ENCODE results near the gene PARD3.

Gene PARD3

GRCh38 chr10:34157501-34157900, 657.6 kb downstream of the PARD3 start:
- no peak for DNase-seq (ENCODE audit: insufficient read length, low spot score)

DNA sequence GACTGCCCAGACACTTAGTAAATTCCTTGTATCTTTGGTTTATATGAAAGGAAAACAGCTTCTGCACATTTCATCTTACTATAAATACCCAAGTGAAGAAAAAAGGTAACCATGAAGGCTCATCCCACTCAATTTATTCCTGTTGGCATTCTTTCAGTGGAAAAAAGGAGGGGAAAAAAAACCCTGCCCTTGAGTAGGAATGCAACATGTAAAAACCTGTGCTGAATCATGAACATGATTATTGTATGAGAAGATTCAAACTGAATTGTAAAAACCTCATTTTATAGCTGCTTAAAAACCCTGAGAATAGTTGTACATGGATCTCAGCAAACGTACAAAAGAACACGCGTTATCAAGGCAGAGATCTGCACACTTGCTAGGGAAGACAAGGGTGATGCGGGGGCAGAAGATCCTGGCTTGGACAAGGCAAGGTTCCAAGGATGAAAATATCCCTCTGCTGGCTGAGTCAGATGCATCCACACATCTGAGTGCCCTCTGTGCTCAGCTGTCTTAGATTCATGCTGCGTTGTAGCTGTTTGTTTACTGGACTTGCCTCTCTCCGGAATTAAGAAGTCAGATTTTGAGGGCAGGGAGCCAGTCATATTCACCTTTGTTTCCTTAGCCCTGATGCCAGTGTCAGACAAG, 658.2 kb downstream of the PARD3 start:
- FAIRE-seq, result no peak
- DNase-seq (ENCODE audit: insufficient read length, low spot score), result no peak

More at GRCh38 chr10:34157501-34157900, 657.6 kb downstream of the PARD3 start:
- no peak for FAIRE-seq

GRCh38 chr10:34155812-34156211, 659.3 kb downstream of the PARD3 start:
- DNase-seq (ENCODE audit: insufficient read length, low spot score), result no peak
- FAIRE-seq, result no peak

DNA sequence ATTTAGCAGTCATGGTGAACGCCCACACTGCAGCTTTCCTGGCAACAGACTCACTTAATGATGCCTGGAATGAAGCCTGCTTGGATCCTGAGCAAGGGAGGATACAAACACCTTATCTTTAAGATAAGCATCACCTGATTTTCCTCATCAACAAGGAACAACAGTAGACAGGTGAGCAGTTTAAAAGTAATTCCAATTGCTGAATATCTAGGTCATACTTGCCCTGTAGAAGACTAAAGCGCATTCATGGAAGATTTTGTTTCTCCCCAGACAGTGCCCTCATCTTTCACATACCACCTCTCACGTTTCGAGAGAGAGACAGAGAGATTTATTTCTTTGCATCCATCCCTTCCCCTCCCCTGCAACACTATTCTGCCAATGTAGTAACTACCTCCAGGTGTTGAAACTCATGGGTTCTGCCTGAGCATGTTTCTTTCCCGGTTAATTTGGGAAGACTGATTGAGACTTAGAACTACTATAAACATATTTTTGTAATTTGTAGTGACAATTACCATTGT, 660.7 kb downstream of the PARD3 start:
- no peak for FAIRE-seq
- DNase-seq (ENCODE audit: insufficient read length, low spot score), result no peak

- peak; percentile 26 for FAIRE-seq
- DNase-seq (ENCODE audit: insufficient read length, low spot score), result no peak
These were observed 661.3 kb downstream of the PARD3 start for GRCh38 chr10:34153663-34154382.

GRCh38 chr10:34152434-34152833, 662.7 kb downstream of the PARD3 start:
- DNase-seq (ENCODE audit: insufficient read length, low spot score) (no peak), FAIRE-seq (no peak)

GRCh38 chr10:34151931-34152330, 663.2 kb downstream of the PARD3 start:
- DNase-seq (ENCODE audit: insufficient read length, low spot score) (no peak), FAIRE-seq (no peak)

GRCh38 chr10:34151481-34151880, 663.6 kb downstream of the PARD3 start:
- FAIRE-seq, result no peak
- DNase-seq (ENCODE audit: insufficient read length, low spot score), result no peak

GRCh38 chr10:34150103-34150502, 665.0 kb downstream of the PARD3 start:
- FAIRE-seq, result no peak
- no peak for DNase-seq (ENCODE audit: insufficient read length, low spot score)

GRCh38 chr10:34148305-34148657, 666.8 kb downstream of the PARD3 start:
- FAIRE-seq (no peak), DNase-seq (ENCODE audit: insufficient read length, low spot score) (no peak)

- DNase-seq (ENCODE audit: insufficient read length, low spot score), result no peak
- FAIRE-seq, result no peak
These were observed 667.3 kb downstream of the PARD3 start for GRCh38 chr10:34147641-34148304.

DNA sequence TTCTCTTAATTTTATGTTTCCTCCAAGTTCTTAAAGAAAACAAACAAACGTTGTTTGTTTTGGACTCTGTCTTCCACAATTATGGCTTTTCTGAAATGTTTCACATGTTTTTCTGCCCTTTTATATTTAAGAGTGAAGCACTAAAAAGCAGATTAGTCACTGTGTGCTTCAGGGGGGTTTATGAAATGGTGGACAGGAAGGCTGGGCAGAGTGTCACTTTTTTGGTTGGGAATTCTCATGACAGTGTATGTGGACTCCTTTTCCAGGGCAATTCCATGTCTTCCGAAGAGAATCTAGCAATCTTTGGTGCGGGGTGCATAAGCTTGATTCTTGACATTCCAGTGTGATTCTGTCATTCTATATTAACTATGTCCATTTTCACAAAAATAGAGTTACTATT, 669.4 kb downstream of the PARD3 start:
- DNase-seq (ENCODE audit: insufficient read length, low spot score) (no peak), FAIRE-seq (peak; percentile 31)

DNA sequence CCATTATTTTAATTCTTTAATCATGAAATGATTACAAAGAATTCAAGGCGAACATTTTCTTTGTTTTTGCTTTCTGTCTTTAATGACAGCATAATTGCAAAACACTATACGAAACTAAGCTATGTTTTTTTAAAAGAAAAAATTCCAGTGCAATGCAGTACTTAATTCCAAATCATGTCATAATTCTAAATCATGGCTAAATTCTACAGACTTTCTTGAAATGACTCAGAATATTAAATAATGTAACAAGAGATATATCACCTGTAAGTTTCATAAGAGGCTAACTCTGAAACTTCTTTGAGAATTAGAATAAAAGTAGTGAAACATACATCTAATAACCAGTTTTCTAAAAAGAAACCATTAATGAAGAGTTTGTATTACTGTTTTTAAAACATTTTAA, 671.6 kb downstream of the PARD3 start:
- DNase-seq (ENCODE audit: insufficient read length, low spot score), result no peak
- FAIRE-seq, result no peak

DNA sequence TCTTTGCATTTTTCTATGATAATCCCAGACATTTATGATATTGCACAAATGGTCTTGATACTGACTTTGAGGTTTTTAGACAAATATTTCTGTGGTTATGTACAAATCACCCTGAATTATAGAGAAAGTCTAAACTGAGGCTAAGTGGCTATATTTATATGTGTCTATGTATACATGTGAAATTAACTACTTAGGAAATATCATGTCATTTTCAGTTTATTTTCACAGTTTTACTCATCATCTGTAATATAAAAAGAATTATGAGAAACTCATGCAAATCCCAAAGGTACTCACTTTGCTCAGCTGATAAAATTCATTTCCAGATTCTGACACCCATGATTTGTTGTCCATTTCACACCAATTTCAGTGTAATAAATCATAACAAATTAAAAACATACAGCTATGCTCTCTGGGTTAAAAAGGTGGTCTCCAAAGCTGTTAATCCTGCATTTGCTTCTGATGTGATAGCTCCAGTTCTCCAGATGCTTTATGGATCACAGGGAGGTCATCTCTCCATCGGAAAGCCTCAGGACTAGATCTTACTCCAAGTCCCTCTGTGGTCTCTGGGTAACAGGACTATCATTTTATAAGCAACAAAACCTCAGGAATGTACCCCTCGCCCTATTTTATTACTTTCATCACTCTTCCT, 673.9 kb downstream of the PARD3 start:
- FAIRE-seq, result no peak
- no peak for DNase-seq (ENCODE audit: insufficient read length, low spot score)

DNA sequence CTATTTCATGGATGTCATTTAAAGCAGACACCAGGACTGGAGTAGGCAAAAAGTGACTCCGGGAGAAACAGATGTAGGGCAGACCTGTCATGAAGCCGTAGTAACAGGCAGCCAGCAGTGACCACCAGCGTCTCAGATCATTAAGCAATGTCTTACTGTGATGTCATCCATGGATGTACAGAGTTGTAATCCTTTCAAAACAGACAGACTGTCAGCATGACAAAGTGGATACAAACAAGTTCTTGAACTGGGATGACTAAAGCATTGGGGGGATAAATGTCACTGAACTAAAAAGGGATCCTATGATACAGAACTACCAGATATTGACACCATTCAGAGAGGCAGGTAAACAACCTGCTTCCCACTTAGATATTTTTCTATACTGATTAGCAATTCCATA, 675.5 kb downstream of the PARD3 start:
- FAIRE-seq (no peak), DNase-seq (ENCODE audit: insufficient read length, low spot score) (no peak)

- DNase-seq (ENCODE audit: insufficient read length, low spot score) (no peak), FAIRE-seq (no peak)
These were observed 677.1 kb downstream of the PARD3 start for GRCh38 chr10:34137955-34138354.

- no peak for FAIRE-seq
- no peak for DNase-seq (ENCODE audit: insufficient read length, low spot score)
These were observed 677.9 kb downstream of the PARD3 start for GRCh38 chr10:34137201-34137600.

DNA sequence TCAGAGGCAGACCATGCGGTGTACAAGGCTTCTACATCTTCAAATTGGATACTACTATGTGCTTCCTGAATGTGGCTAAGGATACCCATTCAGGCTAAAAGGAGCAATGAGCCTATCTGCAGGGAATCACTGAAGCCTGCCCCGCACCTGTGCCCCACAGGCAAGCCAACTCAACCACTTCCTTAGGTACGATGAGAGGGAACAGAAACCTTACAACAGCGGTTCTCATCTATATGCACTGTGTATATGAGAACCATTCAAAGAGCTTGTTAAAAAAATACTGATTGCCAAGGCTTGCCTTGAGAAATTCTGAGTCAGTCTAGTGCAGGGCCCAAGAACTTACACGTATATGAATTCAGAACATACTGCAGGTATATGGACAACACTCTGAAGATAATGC, 679.6 kb downstream of the PARD3 start:
- DNase-seq (ENCODE audit: insufficient read length, low spot score) (no peak), FAIRE-seq (no peak)

DNA sequence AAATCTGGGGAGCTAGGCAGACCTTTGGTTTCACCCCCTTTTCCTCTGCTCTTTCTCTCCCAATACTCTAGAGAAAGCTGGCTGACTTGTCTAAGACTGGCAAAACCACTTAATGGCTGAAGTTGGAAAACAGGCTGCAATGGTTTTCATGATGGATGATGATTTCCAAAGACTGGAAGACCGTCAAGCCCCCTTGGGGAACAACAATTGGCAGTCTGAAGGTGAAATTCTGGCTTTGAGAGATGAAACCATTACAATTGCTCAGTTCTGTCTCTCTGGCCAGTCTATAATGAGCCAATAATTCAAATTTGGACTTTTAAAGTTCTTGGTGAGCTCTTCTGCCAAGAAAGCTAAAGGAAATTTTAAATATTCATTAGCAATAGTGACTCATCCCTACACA, 680.5 kb downstream of the PARD3 start:
- no peak for DNase-seq (ENCODE audit: insufficient read length, low spot score)
- no peak for FAIRE-seq

GRCh38 chr10:34133406-34133805, 681.7 kb downstream of the PARD3 start:
- FAIRE-seq (no peak), DNase-seq (ENCODE audit: insufficient read length, low spot score) (no peak)

GRCh38 chr10:34131152-34131551, 683.9 kb downstream of the PARD3 start:
- no peak for DNase-seq (ENCODE audit: insufficient read length, low spot score)
- no peak for FAIRE-seq
